SK-N-MC (cell line): ENCODE measurements around the gene RCOR1.

Source experiments
- DNase-seq: peaks from one replicate; pipeline ENCODE4 v3.0.0-alpha.2; 2011; ENCODE audit warnings: low read depth, low spot score
- H3K27ac ChIP-seq: fragments of 200-600 bp; sonication (generic); 2 replicates; pipeline ENCODE4 v1.5.1; 2016; ENCODE audit warnings: mixed run types
- H3K36me3 ChIP-seq: fragments of 200-600 bp; sonication (generic); 2 replicates; pipeline ENCODE4 v1.6.1; 2017; ENCODE audit warnings: antibody characterized with exemption, low read length, mixed read lengths; ENCODE audit not compliant: insufficient read depth
- H3K4me3 ChIP-seq: fragments of 200-600 bp; sonication (generic); 2 replicates; pipeline ENCODE4 v1.5.1; 2016
- H3K9ac ChIP-seq: fragments of 200-600 bp; sonication (generic); 2 replicates; pipeline ENCODE4 v1.8.0; 2017; ENCODE audit warnings: mixed run types, mixed read lengths; ENCODE audit not compliant: insufficient read length
- H3K9me3 ChIP-seq: fragments of 200-600 bp; sonication (generic); 2 replicates; pipeline ENCODE4 v1.6.1; 2017; ENCODE audit warnings: low read depth, mild to moderate bottlenecking, antibody characterized with exemption, low read length, moderate library complexity, mixed read lengths
- EZH2 ChIP-seq: fragments of 200-600 bp; sonication (generic); IDR thresholded peaks from one replicate; pipeline ENCODE4 v1.6.1; 2017; ENCODE audit warnings: antibody characterized with exemption
- FOXP2 ChIP-seq: optimal IDR thresholded peaks from 2 replicates; pipeline ENCODE3; 2011; ENCODE audit warnings: mild to moderate bottlenecking, moderate library complexity; ENCODE audit not compliant: insufficient read depth; ENCODE audit errors: extremely low read length, control extremely low read depth
- POLR2AphosphoS5 ChIP-seq: IDR thresholded peaks from 2 replicates; pipeline ENCODE4 v1.6.1; 2012; ENCODE audit warnings: mild to moderate bottlenecking, low read depth, low read length, borderline replicate concordance

Gene RCOR1

GRCh38 chr14:102654298-102654697 lies 61.8 kb downstream of the RCOR1 start:
- H3K36me3 ChIP-seq, result peaks cover 10% of the 10 kb centered on the region; the same call in 1 of the 2 replicates
- TF ChIP-seq EZH2 (no peak), FOXP2 (no peak), POLR2AphosphoS5 (no peak)
- H3K9me3 ChIP-seq, result no peaks in the 10 kb centered on the region
- no peak overlapping the region for H3K4me3 ChIP-seq
- no peak overlapping the region for H3K9ac ChIP-seq
- H3K27ac ChIP-seq, result no peak overlapping the region
- no peak for DNase-seq

- DNase-seq, result no peak
- Histone ChIP-seq H3K27ac (peak overlapping the region; percentile 62), H3K9me3 (no peaks in the 10 kb centered on the region), H3K36me3 (peaks cover 10% of the 10 kb centered on the region; the same call in 1 of the 2 replicates), H3K9ac (no peak overlapping the region), H3K4me3 (no peak overlapping the region)
- no peak for TF ChIP-seq EZH2
- no peak for TF ChIP-seq FOXP2
- TF ChIP-seq POLR2AphosphoS5, result no peak
Measured at GRCh38 chr14:102655137-102655536, 62.7 kb downstream of the RCOR1 start.

GRCh38 chr14:102659797-102660196 lies 67.3 kb downstream of the RCOR1 start:
- Histone ChIP-seq H3K9me3 (no peaks in the 10 kb centered on the region), H3K9ac (no peak overlapping the region), H3K27ac (peak overlapping the region; percentile 76), H3K36me3 (peaks cover 13% of the 10 kb centered on the region), H3K4me3 (no peak overlapping the region)
- TF ChIP-seq FOXP2, result no peak
- no peak for TF ChIP-seq POLR2AphosphoS5
- no peak for TF ChIP-seq EZH2
- DNase-seq, result no peak

GRCh38 chr14:102661614-102662013 lies 69.2 kb downstream of the RCOR1 start:
- Histone ChIP-seq H3K36me3 (peaks cover 19% of the 10 kb centered on the region), H3K9me3 (no peaks in the 10 kb centered on the region), H3K27ac (peak overlapping the region; percentile 51; the same call in 1 of the 2 replicates), H3K9ac (no peak overlapping the region), H3K4me3 (no peak overlapping the region)
- no peak for TF ChIP-seq EZH2
- TF ChIP-seq POLR2AphosphoS5, result no peak
- TF ChIP-seq FOXP2, result no peak
- no peak for DNase-seq

- Histone ChIP-seq H3K9me3 (no peaks in the 10 kb centered on the region), H3K27ac (peak overlapping the region; percentile 64), H3K36me3 (peaks cover 19% of the 10 kb centered on the region), H3K9ac (no peak overlapping the region), H3K4me3 (no peak overlapping the region)
- no peak for TF ChIP-seq EZH2
- TF ChIP-seq FOXP2, result no peak
- no peak for TF ChIP-seq POLR2AphosphoS5
- DNase-seq, result no peak
Measured at GRCh38 chr14:102662636-102663430, 70.4 kb downstream of the RCOR1 start.

- Histone ChIP-seq H3K36me3 (peaks cover 25% of the 10 kb centered on the region), H3K9me3 (no peaks in the 10 kb centered on the region), H3K4me3 (no peak overlapping the region), H3K9ac (no peak overlapping the region), H3K27ac (peak overlapping the region; percentile 64)
- no peak for DNase-seq
- TF ChIP-seq FOXP2 (no peak), EZH2 (no peak), POLR2AphosphoS5 (no peak)
Measured at GRCh38 chr14:102663440-102663839, 71.0 kb downstream of the RCOR1 start.

GRCh38 chr14:102665621-102666020 lies 73.2 kb downstream of the RCOR1 start:
- TF ChIP-seq FOXP2 (no peak), POLR2AphosphoS5 (no peak), EZH2 (no peak)
- Histone ChIP-seq H3K4me3 (no peak overlapping the region), H3K9ac (no peak overlapping the region), H3K36me3 (peaks cover 26% of the 10 kb centered on the region), H3K27ac (0 out of 2 replicates have a peak overlapping the region, but pooled peaks have one; percentile 27), H3K9me3 (no peaks in the 10 kb centered on the region)
- no peak for DNase-seq

- H3K4me3 ChIP-seq, result no peak overlapping the region
- peaks cover 31% of the 10 kb centered on the region for H3K36me3 ChIP-seq
- H3K9ac ChIP-seq, result no peak overlapping the region
- TF ChIP-seq FOXP2 (no peak), EZH2 (no peak), POLR2AphosphoS5 (no peak)
- no peak for DNase-seq
- H3K27ac ChIP-seq, result peak overlapping the region; percentile 34; the same call in 1 of the 2 replicates
- H3K9me3 ChIP-seq, result no peaks in the 10 kb centered on the region
Measured at GRCh38 chr14:102666635-102667034, 74.2 kb downstream of the RCOR1 start.
